ENCODE results near the gene PTPRT. TPM values are rescaled to one million over a fixed set of nuclear protein-coding genes. Genes with fewer than 3 reads are reported as not detected.

The PTPRT gene
- total and polyA plus RNA-seq, 10 of the 15 experiments (the other 5 are each of a cell fraction or from before 2014, with no cell fraction given) = not detected

GRCh38 chr20:42705550-42705949, 484.2 kb downstream of the PTPRT start (continued):
- TF ChIP-seq GATAD2B (conservative IDR thresholded peaks at IDR 0.05; ENCODE audit: low read depth) (no peak), E2F4 (IDR thresholded peaks at IDR 0.05; ENCODE audit: low read depth, low read length) (no peak), RFX5 (IDR thresholded peaks at IDR 0.05; ENCODE audit: low read depth, low read length) (no peak)

- ChIA-PET SMC1A (ENCODE audit: uncharacterized antibody, unreplicated experiment) (no interaction called here), CTCF (interaction anchor here (2.6 kb wide), 1 partner anchor 11 kb away, joined by 7 read pairs; no protein-coding TSS in a partner anchor), RAD21 (ENCODE audit: unreplicated experiment) (no interaction called here), POLR2A (interaction anchor here (0.6 kb wide), 1 partner anchor 147 kb away, joined by 3 read pairs; no protein-coding TSS in a partner anchor)
- FAIRE-seq (no peak), ATAC-seq (no peak), DNase-seq (ENCODE audit: low read depth, low spot score) (no peak)
- no peak overlapping the region for H3K27ac ChIP-seq (ENCODE audit: control insufficient read depth, insufficient read depth)
- H3K9ac ChIP-seq (ENCODE audit: control insufficient read depth, insufficient read depth, low read length) = no peak overlapping the region
- no TSS peak for BruUV-seq (replicated peaks)
- no peaks in the 10 kb centered on the region for H3K79me2 ChIP-seq (ENCODE audit: control insufficient read depth, insufficient read depth, low read length)
- in situ Hi-C loops (cut with MboI) = no loop called here
- H3K4me2 ChIP-seq (ENCODE audit: control insufficient read depth, insufficient read depth) = no peak overlapping the region
- intact Hi-C loops (cut with micrococcal nuclease; ENCODE audit: unreplicated experiment) = no loop called here
- H3K4me3 ChIP-seq = no peak overlapping the region
- no peaks in the 10 kb centered on the region for H4K20me1 ChIP-seq (ENCODE audit: control insufficient read depth, insufficient read depth)
- H3K27me3 ChIP-seq (replicated peaks in 1 of 2; ENCODE audit: control insufficient read depth in 2 of 2, insufficient read depth in 2 of 2, low read length in 1 of 2) = no peaks in the 10 kb centered on the region
- H3K9me3 ChIP-seq (replicated peaks; ENCODE audit: control insufficient read depth, insufficient read depth, low read length) = no peaks in the 10 kb centered on the region
- H2AFZ ChIP-seq (ENCODE audit: control insufficient read depth, low read depth, low read length) = no peak overlapping the region
- no peaks in the 10 kb centered on the region for H3K36me3 ChIP-seq (ENCODE audit: control insufficient read depth in 2 of 2, insufficient read depth in 2 of 2, low read length in 1 of 2)
- WGBS (ENCODE audit: insufficient coverage, insufficient replicate concordance, low lambda C conversion rate, missing lambda C conversion rate) = 16% methylated on average over 6 of the region's 6 CpGs
- H3K4me1 ChIP-seq (ENCODE audit: control insufficient read depth, insufficient read depth, low read length) = no peaks in the 10 kb centered on the region
- TF ChIP-seq SMAD1 (IDR thresholded peaks at IDR 0.05; ENCODE audit: low read depth, partially characterized antibody) (no peak), CBX3 (IDR thresholded peaks at IDR 0.05; ENCODE audit: borderline replicate concordance, low read depth) (no peak), SRF (IDR thresholded peaks at IDR 0.05; ENCODE audit: low read depth in 2 of 2, low read length in 2 of 2) (no peak), HDGF (IDR thresholded peaks at IDR 0.05) (no peak), SREBF2 (IDR thresholded peaks at IDR 0.05; ENCODE audit: low read length) (no peak), ZNF384 (IDR thresholded peaks at IDR 0.05; ENCODE audit: borderline replicate concordance, low read depth, low read length) (no peak), STAT3 (IDR thresholded peaks at IDR 0.05; ENCODE audit: low read depth, low read length) (no peak), MEF2B (IDR thresholded peaks at IDR 0.05; ENCODE audit: partially characterized antibody, poor library complexity, severe bottlenecking) (no peak), FOS (IDR thresholded peaks at IDR 0.05; ENCODE audit: borderline replicate concordance, extremely low read depth, insufficient read length) (no peak), TCF3 (IDR thresholded peaks at IDR 0.05; ENCODE audit: borderline replicate concordance, insufficient read depth, low read depth, low read length) (no peak), POLR2AphosphoS2 (IDR thresholded peaks at IDR 0.05; ENCODE audit: low read depth, low read length) (no peak), EP300 (IDR thresholded peaks at IDR 0.05; ENCODE audit: borderline replicate concordance in 1 of 2, control insufficient read depth in 1 of 2, low read depth in 2 of 2, low read length in 2 of 2) (no peak), BCL11A (IDR thresholded peaks at IDR 0.05; ENCODE audit: low read depth, low read length) (no peak), GATAD2B (conservative IDR thresholded peaks at IDR 0.05; ENCODE audit: low read depth) (no peak), USF1 (IDR thresholded peaks at IDR 0.05; ENCODE audit: borderline replicate concordance, extremely low read length, insufficient read depth, low read depth, low read length) (no peak), CEBPZ (IDR thresholded peaks at IDR 0.05; ENCODE audit: low read depth, low read length) (no peak)
Observed at GRCh38 chr20:42703744-42704143, 486.0 kb downstream of the PTPRT start.
